ENCODE measurements around the gene ARRB1.

- TF ChIP-seq POLR2A (IDR thresholded peaks at IDR 0.05) = no peak
- TF ChIP-seq, protein P1, sequence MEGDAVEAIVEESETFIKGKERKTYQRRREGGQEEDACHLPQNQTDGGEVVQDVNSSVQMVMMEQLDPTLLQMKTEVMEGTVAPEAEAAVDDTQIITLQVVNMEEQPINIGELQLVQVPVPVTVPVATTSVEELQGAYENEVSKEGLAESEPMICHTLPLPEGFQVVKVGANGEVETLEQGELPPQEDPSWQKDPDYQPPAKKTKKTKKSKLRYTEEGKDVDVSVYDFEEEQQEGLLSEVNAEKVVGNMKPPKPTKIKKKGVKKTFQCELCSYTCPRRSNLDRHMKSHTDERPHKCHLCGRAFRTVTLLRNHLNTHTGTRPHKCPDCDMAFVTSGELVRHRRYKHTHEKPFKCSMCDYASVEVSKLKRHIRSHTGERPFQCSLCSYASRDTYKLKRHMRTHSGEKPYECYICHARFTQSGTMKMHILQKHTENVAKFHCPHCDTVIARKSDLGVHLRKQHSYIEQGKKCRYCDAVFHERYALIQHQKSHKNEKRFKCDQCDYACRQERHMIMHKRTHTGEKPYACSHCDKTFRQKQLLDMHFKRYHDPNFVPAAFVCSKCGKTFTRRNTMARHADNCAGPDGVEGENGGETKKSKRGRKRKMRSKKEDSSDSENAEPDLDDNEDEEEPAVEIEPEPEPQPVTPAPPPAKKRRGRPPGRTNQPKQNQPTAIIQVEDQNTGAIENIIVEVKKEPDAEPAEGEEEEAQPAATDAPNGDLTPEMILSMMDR (IDR thresholded peaks at IDR 0.05) = no peak
Measured at GRCh38 chr11:75303544-75304224, 47.8 kb downstream of the ARRB1 start.
